Prostate gland (tissue), 2 donors: Measurements from ENCODE around the gene ACADL. TPM values are rescaled to one million over a fixed set of nuclear protein-coding genes. Genes with fewer than 3 reads are reported as not detected.

Experiments
- DNase-seq: peaks from one replicate; pipeline ENCODE4 v3.0.0-alpha.2; 2019; ENCODE audit warnings: low spot score
- H3K27ac ChIP-seq, 2 donors: fragments of 200-600 bp; sonication (generic); 2 replicates each; pipeline ENCODE4 v1.5.1; 2017 to 2019
- H3K27me3 ChIP-seq: fragments of 200-600 bp; sonication (generic); replicated peaks from 2 replicates; pipeline ENCODE4 v1.5.1; 2019; ENCODE audit not compliant: insufficient read depth
- H3K36me3 ChIP-seq, 2 donors: fragments of 200-600 bp; sonication (generic); 1 replicate in 1 of 2; 2 replicates in 1 of 2; pipeline versions ENCODE4 v1.5.1 to v1.8.1; 2017 to 2019
- H3K4me1 ChIP-seq: fragments of 200-600 bp; sonication (generic); replicated peaks from 2 replicates; pipeline ENCODE4 v1.5.1; 2019
- H3K4me3 ChIP-seq, 2 donors: fragments of 200-600 bp; sonication (generic); 2 replicates each; pipeline ENCODE4 v1.5.1; 2017 to 2019
- H3K9me3 ChIP-seq: fragments of 200-600 bp; sonication (generic); 2 replicates; pipeline ENCODE4 v1.5.1; 2017
- POLR2A ChIP-seq: fragments of 450-650 bp; IDR thresholded peaks from one replicate; pipeline ENCODE4 v1.6.1; 2016; ENCODE audit warnings: antibody characterized with exemption, mild to moderate bottlenecking
- POLR2AphosphoS5 ChIP-seq: sonication (generic); formaldehyde crosslinking; IDR thresholded peaks from one replicate; pipeline ENCODE4 v1.6.1; 2017; ENCODE audit warnings: antibody characterized with exemption
- WGBS: methylation state at CpG from one replicate; pipeline ENCODE4 v1.1.5; 2018; 5-methylcytosine and 5-hydroxymethylcytosine counted together
- intact Hi-C: fragments of 100-400 bp; cut with DNase I; formaldehyde crosslinking; loops from one replicate; pipeline ENCODE4 v1.14.2; 2022
- total RNA-seq, 2 donors: library from RNA; depleted of rRNA; stranded (reverse); fragments of >200 nt; gene quantifications; one replicate each; pipeline ENCODE4 v1.1.0, GENCODE V29; 2016
- TF ChIP-seq, protein P1 (sequence below), 4 experiments: fragments of 200-600 bp in 2 of 4; fragments of 450-650 bp in 2 of 4; sonication (generic) in 2 of 4; IDR thresholded peaks; 1 replicate in 3 of 4; 2 replicates in 1 of 4; pipeline ENCODE4 v1.5.1; 2016 to 2019; ENCODE audit warnings: antibody characterized with exemption in 4 of 4, mild to moderate bottlenecking in 2 of 4, moderate library complexity in 2 of 4

The ACADL gene
- total RNA-seq, 2 donors from 2014 or later, result 12.3 to 54.0 TPM

GRCh38 chr2:210250622-210251021 lies 25.4 kb upstream of the ACADL start:
- WGBS, result 48% methylated on average over 1 of the region's 1 CpG
- H3K27me3 ChIP-seq, result no peaks in the 10 kb centered on the region
- intact Hi-C loops, result no loop called here
- H3K4me1 ChIP-seq, result no peaks in the 10 kb centered on the region
- no peak overlapping the region for H3K4me3 ChIP-seq
- H3K9me3 ChIP-seq, result no peaks in the 10 kb centered on the region
- no peak overlapping the region for H3K27ac ChIP-seq
- TF ChIP-seq POLR2AphosphoS5 (no peak), POLR2A (no peak)
- TF ChIP-seq, protein P1, sequence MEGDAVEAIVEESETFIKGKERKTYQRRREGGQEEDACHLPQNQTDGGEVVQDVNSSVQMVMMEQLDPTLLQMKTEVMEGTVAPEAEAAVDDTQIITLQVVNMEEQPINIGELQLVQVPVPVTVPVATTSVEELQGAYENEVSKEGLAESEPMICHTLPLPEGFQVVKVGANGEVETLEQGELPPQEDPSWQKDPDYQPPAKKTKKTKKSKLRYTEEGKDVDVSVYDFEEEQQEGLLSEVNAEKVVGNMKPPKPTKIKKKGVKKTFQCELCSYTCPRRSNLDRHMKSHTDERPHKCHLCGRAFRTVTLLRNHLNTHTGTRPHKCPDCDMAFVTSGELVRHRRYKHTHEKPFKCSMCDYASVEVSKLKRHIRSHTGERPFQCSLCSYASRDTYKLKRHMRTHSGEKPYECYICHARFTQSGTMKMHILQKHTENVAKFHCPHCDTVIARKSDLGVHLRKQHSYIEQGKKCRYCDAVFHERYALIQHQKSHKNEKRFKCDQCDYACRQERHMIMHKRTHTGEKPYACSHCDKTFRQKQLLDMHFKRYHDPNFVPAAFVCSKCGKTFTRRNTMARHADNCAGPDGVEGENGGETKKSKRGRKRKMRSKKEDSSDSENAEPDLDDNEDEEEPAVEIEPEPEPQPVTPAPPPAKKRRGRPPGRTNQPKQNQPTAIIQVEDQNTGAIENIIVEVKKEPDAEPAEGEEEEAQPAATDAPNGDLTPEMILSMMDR (IDR thresholded peaks at IDR 0.05), result no peak
- DNase-seq, result no peak
- no peaks in the 10 kb centered on the region for H3K36me3 ChIP-seq

DNA sequence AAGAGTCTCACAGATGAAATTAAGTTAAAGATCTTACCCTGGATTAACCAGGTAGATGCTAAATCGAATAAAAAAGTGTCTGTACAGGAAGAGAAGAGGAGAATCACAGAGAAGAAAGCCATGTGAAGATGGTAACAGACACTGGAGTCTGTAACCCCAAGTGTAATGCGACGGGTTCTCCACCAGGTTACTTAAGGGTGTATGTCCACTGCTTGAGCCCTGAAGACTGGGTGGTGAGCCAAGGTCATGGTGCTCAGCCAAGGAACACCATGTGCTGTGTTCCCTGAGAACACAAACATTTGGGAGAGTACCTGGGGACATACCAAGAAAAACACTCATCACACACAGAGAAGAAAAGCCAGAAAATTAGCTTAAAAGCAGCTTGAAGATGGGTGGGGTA lies 8.2 kb upstream of the ACADL start:
- DNase-seq, result peak; percentile 45
- Histone ChIP-seq H3K36me3 (no peaks in the 10 kb centered on the region), H3K27me3 (no peaks in the 10 kb centered on the region), H3K9me3 (no peaks in the 10 kb centered on the region), H3K27ac (peak overlapping the region; percentile 20 to 38), H3K4me1 (no peaks in the 10 kb centered on the region), H3K4me3 (no peak overlapping the region)
- TF ChIP-seq POLR2A, result no peak
- TF ChIP-seq POLR2AphosphoS5, result peak; percentile 73
- TF ChIP-seq, protein P1 (IDR thresholded peaks at IDR 0.05), result peak in 1 of 4 experiments; percentile 32
- WGBS, result 68% methylated on average over 3 of the region's 3 CpGs
- intact Hi-C loops, result no loop called here

GRCh38 chr2:210230984-210231383 lies 5.7 kb upstream of the ACADL start:
- TF ChIP-seq POLR2AphosphoS5 (no peak), POLR2A (no peak)
- TF ChIP-seq, protein P1 (IDR thresholded peaks at IDR 0.05), result no peak
- no peak for DNase-seq
- Histone ChIP-seq H3K27ac (no peak overlapping the region), H3K27me3 (no peaks in the 10 kb centered on the region), H3K9me3 (no peaks in the 10 kb centered on the region), H3K4me3 (no peak overlapping the region), H3K36me3 (no peaks in the 10 kb centered on the region), H3K4me1 (peaks cover 3% of the 10 kb centered on the region)
- intact Hi-C loops, result no loop called here

DNA sequence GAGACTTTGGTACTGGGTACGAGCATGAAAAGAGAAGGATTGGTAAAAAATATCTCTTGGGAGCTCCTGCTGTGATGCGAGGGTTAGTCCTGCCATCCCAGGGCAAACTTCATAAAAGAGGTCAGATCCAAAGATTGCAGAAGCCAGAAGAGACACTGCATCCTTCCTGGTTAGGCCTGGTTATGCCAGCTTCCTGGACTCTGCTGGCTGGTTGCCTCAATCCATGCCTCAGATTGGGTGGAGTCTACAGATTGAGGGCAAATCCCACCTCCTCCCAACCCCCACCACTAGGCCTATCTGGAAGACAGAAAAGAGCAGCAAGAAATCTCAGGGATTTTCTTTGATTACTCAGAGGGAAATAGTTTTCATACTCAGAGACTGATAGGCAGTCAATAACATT lies 5.3 kb upstream of the ACADL start:
- TF ChIP-seq POLR2A (no peak), POLR2AphosphoS5 (no peak)
- TF ChIP-seq, protein P1 (IDR thresholded peaks at IDR 0.05), result no peak
- Histone ChIP-seq H3K4me3 (no peak overlapping the region), H3K9me3 (no peaks in the 10 kb centered on the region), H3K36me3 (no peaks in the 10 kb centered on the region), H3K4me1 (peaks cover 3% of the 10 kb centered on the region), H3K27me3 (no peaks in the 10 kb centered on the region), H3K27ac (peak overlapping the region in 1 of 2 donors; percentile 30)
- intact Hi-C loops, result no loop called here
- no peak for DNase-seq
- WGBS, result 92% methylated on average over 2 of the region's 2 CpGs

GRCh38 chr2:210228586-210228985 lies 3.3 kb upstream of the ACADL start:
- peaks cover 3% of the 10 kb centered on the region for H3K4me1 ChIP-seq
- intact Hi-C loops, result no loop called here
- H3K9me3 ChIP-seq, result no peaks in the 10 kb centered on the region
- no peak overlapping the region for H3K27ac ChIP-seq
- WGBS, result 95% methylated on average over 7 of the region's 7 CpGs
- H3K27me3 ChIP-seq, result no peaks in the 10 kb centered on the region
- no peak for DNase-seq
- no peaks in the 10 kb centered on the region for H3K36me3 ChIP-seq
- TF ChIP-seq POLR2AphosphoS5 (no peak), POLR2A (no peak)
- TF ChIP-seq, protein P1 (IDR thresholded peaks at IDR 0.05), result no peak
- no peak overlapping the region for H3K4me3 ChIP-seq
